Thoracic aorta (tissue), 2 donors: ENCODE measurements around the gene SH3GL2. TPM values are rescaled to one million over a fixed set of nuclear protein-coding genes. Genes with fewer than 3 reads are reported as not detected.

Experiments used
- ATAC-seq: fragments of 150-250 bp; one replicate; pipeline ENCODE4 v1.8.0; 2017; ENCODE audit warnings: low read depth; ENCODE audit not compliant: insufficient number of reproducible peaks, low FRiP score
- DNase-seq: peaks from one replicate; pipeline ENCODE4 v3.0.0-alpha.2; 2020; ENCODE audit warnings: low spot score
- H3K27ac ChIP-seq, 2 donors: fragments of 200-600 bp; sonication (generic); 1 replicate in 1 of 2; 2 replicates in 1 of 2; pipeline ENCODE4 v1.5.1; 2016; ENCODE audit warnings: mild to moderate bottlenecking in 2 of 2, moderate library complexity in 2 of 2
- H3K27me3 ChIP-seq: fragments of 200-600 bp; sonication (generic); replicated peaks from 2 replicates; pipeline ENCODE4 v1.6.0; 2016; ENCODE audit warnings: mild to moderate bottlenecking; ENCODE audit not compliant: insufficient read depth
- H3K36me3 ChIP-seq: fragments of 200-600 bp; sonication (generic); one replicate; pipeline ENCODE4 v1.5.1; 2016
- H3K4me1 ChIP-seq, 2 donors: fragments of 200-600 bp; sonication (generic); 1 replicate in 1 of 2; 2 replicates in 1 of 2; pipeline versions ENCODE4 v1.5.1 to v1.6.0; 2016; ENCODE audit warnings: low read depth in 2 of 2, mild to moderate bottlenecking in 1 of 2; ENCODE audit not compliant: control insufficient read depth in 1 of 2
- H3K4me3 ChIP-seq: fragments of 200-600 bp; sonication (generic); 2 replicates; pipeline ENCODE4 v1.5.1; 2016; ENCODE audit warnings: mild to moderate bottlenecking
- H3K9me3 ChIP-seq: fragments of 200-600 bp; sonication (generic); 2 replicates; pipeline ENCODE4 v1.5.1; 2016
- CTCF ChIP-seq: fragments of 200-600 bp; sonication (generic); IDR thresholded peaks from one replicate; pipeline ENCODE4 v1.5.1; 2019; ENCODE audit warnings: antibody characterized with exemption
- total RNA-seq, 2 donors: library from RNA; depleted of rRNA; stranded (reverse); fragments of >200 nt; gene quantifications; one replicate each; pipeline versions ENCODE4 v1.1.0 to v1.2.3, GENCODE V29; 2016

Gene SH3GL2
- total RNA-seq, 2 donors from 2014 or later: not detected

GRCh38 chr9:17631396-17631795, 52.5 kb downstream of the SH3GL2 start:
- ATAC-seq: no peak
- no peak overlapping the region for H3K27ac ChIP-seq
- TF ChIP-seq CTCF: no peak
- no peak for DNase-seq
- no peaks in the 10 kb centered on the region for H3K4me1 ChIP-seq
- H3K36me3 ChIP-seq: no peaks in the 10 kb centered on the region
- no peak overlapping the region for H3K4me3 ChIP-seq
- H3K27me3 ChIP-seq: no peaks in the 10 kb centered on the region
- no peaks in the 10 kb centered on the region for H3K9me3 ChIP-seq

GRCh38 chr9:17632994-17633393, 54.1 kb downstream of the SH3GL2 start:
- no peaks in the 10 kb centered on the region for H3K27me3 ChIP-seq
- DNase-seq: no peak
- H3K4me3 ChIP-seq: no peak overlapping the region
- H3K4me1 ChIP-seq: no peaks in the 10 kb centered on the region
- H3K36me3 ChIP-seq: no peaks in the 10 kb centered on the region
- no peak for ATAC-seq
- no peak for TF ChIP-seq CTCF
- H3K9me3 ChIP-seq: no peaks in the 10 kb centered on the region
- H3K27ac ChIP-seq: no peak overlapping the region

GRCh38 chr9:17635115-17635890, 56.4 kb downstream of the SH3GL2 start:
- no peak for TF ChIP-seq CTCF
- no peak overlapping the region for H3K27ac ChIP-seq
- no peaks in the 10 kb centered on the region for H3K36me3 ChIP-seq
- ATAC-seq (no peak), DNase-seq (no peak)
- no peaks in the 10 kb centered on the region for H3K4me1 ChIP-seq
- H3K9me3 ChIP-seq: no peaks in the 10 kb centered on the region
- no peak overlapping the region for H3K4me3 ChIP-seq
- no peaks in the 10 kb centered on the region for H3K27me3 ChIP-seq

GRCh38 chr9:17636349-17636748, 57.5 kb downstream of the SH3GL2 start:
- no peaks in the 10 kb centered on the region for H3K4me1 ChIP-seq
- H3K27me3 ChIP-seq: no peaks in the 10 kb centered on the region
- ATAC-seq: no peak
- DNase-seq: no peak
- H3K4me3 ChIP-seq: no peak overlapping the region
- TF ChIP-seq CTCF: no peak
- no peaks in the 10 kb centered on the region for H3K9me3 ChIP-seq
- H3K27ac ChIP-seq: no peak overlapping the region
- no peaks in the 10 kb centered on the region for H3K36me3 ChIP-seq

GRCh38 chr9:17636821-17637220, 58.0 kb downstream of the SH3GL2 start:
- H3K9me3 ChIP-seq: no peaks in the 10 kb centered on the region
- ATAC-seq (no peak), DNase-seq (no peak)
- no peak overlapping the region for H3K27ac ChIP-seq
- H3K36me3 ChIP-seq: no peaks in the 10 kb centered on the region
- no peak overlapping the region for H3K4me3 ChIP-seq
- no peaks in the 10 kb centered on the region for H3K27me3 ChIP-seq
- no peak for TF ChIP-seq CTCF
- H3K4me1 ChIP-seq: no peaks in the 10 kb centered on the region
